Subcutaneous adipose tissue (tissue), 4 donors: Measurements from ENCODE around the gene PIMREG. TPM values are rescaled to one million over a fixed set of nuclear protein-coding genes. Genes with fewer than 3 reads are reported as not detected.

Experiments used
- total RNA-seq, 4 donors: library from RNA; depleted of rRNA; stranded (reverse); fragments of >200 nt; gene quantifications; one replicate each; pipeline ENCODE4 v1.1.0, GENCODE V29; 2016
- TF ChIP-seq, protein P1 (sequence below): fragments of 450-650 bp; IDR thresholded peaks from one replicate; pipeline ENCODE4 v1.5.1; 2016; ENCODE audit warnings: low read depth, mild to moderate bottlenecking, control low read depth, antibody characterized with exemption, moderate library complexity

PIMREG gene
- total RNA-seq, 4 donors from 2014 or later: 2.4 to 2.6 TPM; not detected in 2

DNA sequence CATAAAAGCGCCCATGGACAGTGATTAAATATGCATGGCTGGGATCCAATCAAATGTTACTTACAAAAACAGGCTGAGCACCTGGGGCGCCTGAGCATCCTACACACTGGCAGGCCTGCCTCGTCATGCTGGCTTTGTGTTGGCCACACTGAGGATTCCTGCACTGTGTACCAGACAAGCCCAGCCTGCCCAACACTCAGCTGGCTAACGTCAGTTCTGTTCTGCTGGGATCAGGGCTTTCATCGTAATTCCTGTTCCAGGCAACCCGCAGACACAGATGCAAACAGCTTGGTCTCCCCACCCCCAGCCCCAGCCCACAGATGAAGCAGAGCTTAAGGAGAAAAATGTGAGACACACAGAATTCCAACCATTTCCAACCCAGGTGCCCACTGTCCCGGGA lies 30.7 kb downstream of the PIMREG start:
- TF ChIP-seq, protein P1, sequence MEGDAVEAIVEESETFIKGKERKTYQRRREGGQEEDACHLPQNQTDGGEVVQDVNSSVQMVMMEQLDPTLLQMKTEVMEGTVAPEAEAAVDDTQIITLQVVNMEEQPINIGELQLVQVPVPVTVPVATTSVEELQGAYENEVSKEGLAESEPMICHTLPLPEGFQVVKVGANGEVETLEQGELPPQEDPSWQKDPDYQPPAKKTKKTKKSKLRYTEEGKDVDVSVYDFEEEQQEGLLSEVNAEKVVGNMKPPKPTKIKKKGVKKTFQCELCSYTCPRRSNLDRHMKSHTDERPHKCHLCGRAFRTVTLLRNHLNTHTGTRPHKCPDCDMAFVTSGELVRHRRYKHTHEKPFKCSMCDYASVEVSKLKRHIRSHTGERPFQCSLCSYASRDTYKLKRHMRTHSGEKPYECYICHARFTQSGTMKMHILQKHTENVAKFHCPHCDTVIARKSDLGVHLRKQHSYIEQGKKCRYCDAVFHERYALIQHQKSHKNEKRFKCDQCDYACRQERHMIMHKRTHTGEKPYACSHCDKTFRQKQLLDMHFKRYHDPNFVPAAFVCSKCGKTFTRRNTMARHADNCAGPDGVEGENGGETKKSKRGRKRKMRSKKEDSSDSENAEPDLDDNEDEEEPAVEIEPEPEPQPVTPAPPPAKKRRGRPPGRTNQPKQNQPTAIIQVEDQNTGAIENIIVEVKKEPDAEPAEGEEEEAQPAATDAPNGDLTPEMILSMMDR: no peak

DNA sequence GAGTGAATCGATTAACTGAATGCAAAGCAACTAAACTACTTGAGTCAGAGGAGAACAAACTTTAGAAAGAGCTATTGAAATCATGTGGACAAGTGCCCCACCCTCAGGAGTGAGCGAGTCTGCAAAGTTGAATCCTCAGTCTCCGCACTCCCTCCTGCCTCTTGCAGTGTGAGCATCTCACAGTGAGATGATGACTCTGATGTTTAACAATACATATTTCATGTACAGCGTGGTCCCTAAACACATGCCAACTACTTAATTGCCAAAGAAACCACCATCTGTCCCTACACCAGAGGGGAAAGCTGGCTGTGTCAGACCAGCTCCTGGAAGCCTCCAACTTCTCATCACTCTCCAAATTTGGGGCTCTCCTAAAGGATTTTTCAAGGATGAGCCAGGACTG lies 31.2 kb downstream of the PIMREG start:
- TF ChIP-seq, protein P1: no peak

GRCh38 chr17:6476076-6476809 lies 32.0 kb downstream of the PIMREG start:
- TF ChIP-seq, protein P1: no peak

- TF ChIP-seq, protein P1: no peak
Measured at GRCh38 chr17:6476810-6477179, 32.5 kb downstream of the PIMREG start.

GRCh38 chr17:6477831-6478383 lies 33.7 kb downstream of the PIMREG start:
- TF ChIP-seq, protein P1: no peak

DNA sequence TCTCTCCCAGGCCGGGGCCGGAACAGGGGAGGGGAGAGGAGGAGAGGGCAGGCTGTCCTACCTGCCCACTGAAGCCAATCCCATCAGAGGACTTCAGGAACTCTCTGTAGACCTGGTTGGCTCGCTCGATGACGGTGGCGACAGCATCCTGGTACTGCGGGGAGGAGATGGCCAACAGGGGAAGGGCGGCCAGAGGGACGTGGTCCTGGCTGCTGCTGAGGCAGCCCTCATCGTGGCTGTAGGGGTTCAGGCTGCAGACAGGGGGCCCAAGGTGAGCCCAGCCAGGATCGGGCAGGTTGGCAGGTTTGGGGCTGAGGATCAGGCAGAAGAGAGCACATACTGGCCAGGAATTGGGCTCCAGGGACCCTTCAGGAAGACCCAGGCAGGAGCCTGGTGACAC lies 34.2 kb downstream of the PIMREG start:
- TF ChIP-seq, protein P1: no peak

GRCh38 chr17:6479622-6480302 lies 35.5 kb downstream of the PIMREG start:
- TF ChIP-seq, protein P1: no peak
